Islet precursor cell (in vitro differentiated cells): ENCODE measurements around the gene YIPF6.
"Not testable (repeated sequence)": the region's sequence is repeated elsewhere in the genome, so short reads cannot be mapped to it uniquely, and the experiment has no call there.

ENCODE experiments used
- DNase-seq: peaks from one replicate; pipeline ENCODE4 v3.0.0-alpha.2; 2018

YIPF6 gene, protein sequence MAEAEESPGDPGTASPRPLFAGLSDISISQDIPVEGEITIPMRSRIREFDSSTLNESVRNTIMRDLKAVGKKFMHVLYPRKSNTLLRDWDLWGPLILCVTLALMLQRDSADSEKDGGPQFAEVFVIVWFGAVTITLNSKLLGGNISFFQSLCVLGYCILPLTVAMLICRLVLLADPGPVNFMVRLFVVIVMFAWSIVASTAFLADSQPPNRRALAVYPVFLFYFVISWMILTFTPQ

GRCh38 chrX:68498508-68499379 is at the start of gene YIPF6:
TSS of gene YIPF6 (plus strand) at chrX:68499051. CDS start at chrX:68499067, 16 bp downstream.
- peak; percentile 85 for DNase-seq

DNA sequence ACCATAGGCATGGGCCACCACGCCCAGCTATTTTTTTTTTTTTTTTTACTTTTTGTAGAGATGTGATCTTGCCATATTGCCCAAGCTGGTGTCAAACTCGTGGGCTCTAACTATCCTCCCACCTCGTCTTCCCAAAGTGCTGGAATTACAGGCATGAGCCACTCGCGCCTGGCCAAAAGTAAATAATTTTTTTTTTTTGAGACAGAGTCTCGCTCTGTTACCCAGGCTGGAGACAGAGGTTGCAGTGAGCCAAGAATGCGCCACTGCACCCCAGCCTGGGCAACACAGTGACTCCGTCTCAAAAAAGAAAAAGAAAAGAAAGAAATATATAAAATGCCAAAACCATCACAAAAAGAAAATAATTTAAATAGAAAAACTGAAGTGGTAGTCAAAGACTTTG is 47.1 kb upstream of the YIPF6 start:
- no peak for DNase-seq

DNA sequence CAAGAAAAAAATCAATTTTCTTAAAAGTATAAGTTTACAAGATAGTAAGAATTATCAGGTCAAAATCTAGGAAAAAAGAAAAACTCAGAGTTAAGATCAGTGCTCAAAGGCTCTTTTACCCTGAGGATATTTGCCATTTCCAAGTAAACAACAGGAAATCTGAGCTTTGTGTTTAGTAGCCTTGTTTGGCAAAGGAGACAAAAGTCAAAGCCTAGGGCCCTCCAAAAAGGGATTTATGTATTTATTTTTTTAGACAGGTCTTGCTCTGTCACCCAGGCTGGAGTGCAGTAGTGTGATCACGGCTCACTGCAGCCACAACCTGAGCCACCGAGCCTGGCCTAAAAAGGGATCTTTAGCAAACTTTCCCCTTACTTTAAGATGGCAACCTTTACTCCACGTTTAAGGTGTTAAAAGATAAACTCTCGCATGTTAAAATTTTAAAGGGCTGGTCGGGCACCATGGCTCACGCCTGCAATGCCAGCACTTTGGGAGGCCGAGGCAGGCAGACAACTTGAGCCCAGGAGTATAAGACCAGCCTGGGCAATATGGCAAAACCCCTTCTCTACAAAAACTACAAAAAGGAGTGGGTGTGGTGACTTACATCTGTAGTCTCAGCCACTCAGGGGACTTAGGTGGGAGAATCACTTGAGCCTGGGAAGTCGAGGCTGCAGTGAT is 44.2 kb upstream of the YIPF6 start:
- DNase-seq, result no peak

GRCh38 chrX:68455151-68455510 is 43.7 kb upstream of the YIPF6 start:
- no peak for DNase-seq

DNA sequence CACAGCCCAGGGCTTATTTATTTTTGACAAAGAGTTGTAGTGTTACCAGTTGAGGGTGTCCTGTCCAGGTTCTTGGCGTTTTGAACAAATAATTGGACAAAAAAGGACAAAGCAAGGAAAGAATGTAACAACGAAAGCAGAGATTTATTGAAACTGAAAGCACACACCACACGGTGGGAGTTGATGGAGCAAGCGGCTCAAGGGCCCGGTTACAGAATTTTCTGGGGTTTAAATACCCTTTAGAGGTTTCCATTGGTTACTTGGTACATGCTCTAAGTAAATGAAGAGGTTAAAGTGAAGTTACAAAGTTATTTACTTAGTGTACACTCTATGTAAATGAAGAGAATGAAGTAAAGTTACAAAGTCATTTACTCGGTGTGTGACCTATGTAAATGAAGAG is 37.8 kb upstream of the YIPF6 start:
- DNase-seq, result no peak

DNA sequence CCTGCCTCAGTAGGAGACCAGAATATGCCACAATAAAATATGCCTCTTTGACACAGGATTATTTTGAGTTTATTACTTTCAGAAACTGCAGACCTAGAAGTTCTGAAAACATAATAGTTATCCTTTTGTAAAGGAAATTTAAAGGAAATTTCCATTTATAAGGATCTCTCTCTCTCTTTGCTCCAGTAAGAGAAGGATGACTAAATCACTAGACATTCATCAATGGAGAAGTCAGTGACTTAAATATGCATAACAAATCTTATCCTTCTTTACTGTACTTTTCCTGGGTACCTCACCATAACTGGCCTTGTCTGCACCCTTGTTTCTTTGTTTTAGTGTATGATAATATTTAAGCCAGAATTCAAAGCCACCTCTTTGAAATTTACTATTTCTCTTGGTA is 37.3 kb upstream of the YIPF6 start:
- DNase-seq, result no peak

DNA sequence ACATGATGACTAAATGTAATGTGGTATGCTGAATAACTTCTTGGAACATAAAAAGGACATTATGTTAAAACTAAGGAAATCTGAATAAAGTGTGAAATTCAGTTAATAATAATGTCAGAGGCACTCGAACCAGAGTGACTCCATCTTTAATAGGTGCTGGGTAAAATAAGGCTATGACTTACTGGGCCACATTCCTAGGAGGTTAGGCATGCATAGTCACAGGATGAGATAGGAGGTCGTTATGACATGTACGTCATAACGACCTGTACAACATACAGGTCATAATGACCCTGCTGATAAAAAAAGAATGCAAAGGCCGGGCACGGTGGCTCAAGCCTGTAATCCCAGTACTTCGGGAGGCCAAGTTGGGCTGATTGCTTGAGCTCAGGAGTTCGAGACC is 36.7 kb upstream of the YIPF6 start:
- peak; percentile 55 for DNase-seq

DNA sequence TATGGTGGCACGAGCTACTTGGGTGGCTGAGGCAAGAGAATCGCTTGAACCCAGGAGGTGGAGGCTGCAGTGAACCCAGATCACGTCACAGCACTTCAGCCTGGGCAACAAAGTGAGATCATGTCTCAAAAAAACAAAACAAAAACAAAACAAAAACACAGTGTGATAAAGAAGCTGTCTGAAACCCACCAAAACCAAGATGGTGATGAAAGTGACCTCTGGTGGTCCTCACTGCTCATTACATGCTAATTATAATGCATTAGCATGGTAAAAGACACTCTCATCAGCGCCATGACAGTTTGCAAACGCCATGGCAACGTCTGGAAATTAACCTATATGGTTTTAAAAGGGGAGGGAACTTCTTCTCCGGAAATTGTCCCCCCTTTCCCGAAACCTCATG is 36.2 kb upstream of the YIPF6 start:
- DNase-seq, result no peak

GRCh38 chrX:68463880-68464279 is 35.0 kb upstream of the YIPF6 start:
- no peak for DNase-seq

DNA sequence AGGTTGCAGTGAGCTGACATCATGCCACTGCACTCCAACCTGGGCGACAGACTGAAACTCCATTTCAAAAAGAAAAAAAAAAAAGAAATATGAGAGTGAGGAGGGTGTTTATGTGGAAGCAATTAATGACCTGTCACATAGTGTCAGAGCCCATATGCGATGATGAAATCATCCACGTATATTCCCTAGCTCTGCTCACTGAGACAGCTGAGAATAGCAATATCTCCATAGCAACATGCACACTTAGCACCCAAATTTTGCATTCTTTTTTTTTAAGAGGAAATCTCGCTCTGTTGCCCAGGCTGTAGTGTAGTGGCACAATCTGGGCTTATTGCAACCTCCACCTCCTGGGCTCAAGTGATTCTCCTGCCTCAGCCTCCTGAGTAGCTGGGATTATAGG is 34.1 kb upstream of the YIPF6 start:
- no peak for DNase-seq

- no peak for DNase-seq
These were observed 17.9 kb upstream of the YIPF6 start for GRCh38 chrX:68480969-68481368.

GRCh38 chrX:68486198-68486597 is 12.7 kb upstream of the YIPF6 start:
- DNase-seq, result not testable (repeated sequence)

- no peak for DNase-seq
These were observed 11.6 kb upstream of the YIPF6 start for GRCh38 chrX:68487254-68487653.

DNA sequence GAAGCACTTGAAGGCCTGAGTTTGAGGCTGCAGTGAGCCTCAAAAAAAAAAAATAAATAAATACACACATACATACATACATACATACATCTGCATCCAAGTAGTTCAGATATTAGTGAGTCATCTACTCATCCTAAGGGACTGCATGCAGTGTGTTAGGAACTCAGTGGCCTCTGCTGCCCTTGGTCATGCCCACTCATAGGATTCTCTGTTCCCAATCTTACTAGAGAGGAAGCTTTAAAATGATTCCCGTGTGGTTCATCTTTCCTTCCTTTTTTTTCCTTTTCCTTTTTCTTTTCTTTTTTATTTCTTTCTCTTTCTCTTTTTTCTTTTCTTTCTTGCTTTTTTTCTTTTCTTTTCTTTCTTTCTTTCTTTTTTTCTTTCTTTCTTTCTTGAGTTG is 10.9 kb upstream of the YIPF6 start:
- no peak for DNase-seq

- no peak for DNase-seq
These were observed 10.2 kb upstream of the YIPF6 start for GRCh38 chrX:68488657-68489056.

GRCh38 chrX:68490644-68491043 is 8.2 kb upstream of the YIPF6 start:
- no peak for DNase-seq

GRCh38 chrX:68492583-68492982 is 6.3 kb upstream of the YIPF6 start:
- no peak for DNase-seq

- not testable (repeated sequence) for DNase-seq
These were observed 5.1 kb upstream of the YIPF6 start for GRCh38 chrX:68493776-68494175.

DNA sequence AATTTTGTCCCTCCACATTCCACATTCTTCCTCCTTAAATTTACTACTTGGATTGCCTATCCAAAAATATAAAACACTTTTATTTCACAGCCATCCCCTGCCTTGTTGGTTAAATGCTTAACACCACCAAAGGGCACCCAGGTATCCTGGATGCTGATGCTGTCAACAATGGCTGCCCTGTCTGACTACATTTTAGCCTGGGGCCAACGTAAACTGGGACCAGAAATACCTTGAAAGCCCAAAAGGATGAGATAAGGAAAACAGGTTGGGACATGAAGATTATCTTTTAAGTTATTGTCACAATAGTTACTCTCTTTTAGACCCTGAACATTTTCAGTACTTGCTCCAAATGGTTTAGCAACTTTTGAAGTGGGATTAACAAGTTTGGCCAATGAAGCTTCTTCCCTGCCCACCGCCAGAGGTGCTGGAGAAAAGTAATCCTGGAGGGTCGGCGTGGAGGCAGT is 775 bp upstream of the YIPF6 start:
- peak; percentile 59 for DNase-seq

DNA sequence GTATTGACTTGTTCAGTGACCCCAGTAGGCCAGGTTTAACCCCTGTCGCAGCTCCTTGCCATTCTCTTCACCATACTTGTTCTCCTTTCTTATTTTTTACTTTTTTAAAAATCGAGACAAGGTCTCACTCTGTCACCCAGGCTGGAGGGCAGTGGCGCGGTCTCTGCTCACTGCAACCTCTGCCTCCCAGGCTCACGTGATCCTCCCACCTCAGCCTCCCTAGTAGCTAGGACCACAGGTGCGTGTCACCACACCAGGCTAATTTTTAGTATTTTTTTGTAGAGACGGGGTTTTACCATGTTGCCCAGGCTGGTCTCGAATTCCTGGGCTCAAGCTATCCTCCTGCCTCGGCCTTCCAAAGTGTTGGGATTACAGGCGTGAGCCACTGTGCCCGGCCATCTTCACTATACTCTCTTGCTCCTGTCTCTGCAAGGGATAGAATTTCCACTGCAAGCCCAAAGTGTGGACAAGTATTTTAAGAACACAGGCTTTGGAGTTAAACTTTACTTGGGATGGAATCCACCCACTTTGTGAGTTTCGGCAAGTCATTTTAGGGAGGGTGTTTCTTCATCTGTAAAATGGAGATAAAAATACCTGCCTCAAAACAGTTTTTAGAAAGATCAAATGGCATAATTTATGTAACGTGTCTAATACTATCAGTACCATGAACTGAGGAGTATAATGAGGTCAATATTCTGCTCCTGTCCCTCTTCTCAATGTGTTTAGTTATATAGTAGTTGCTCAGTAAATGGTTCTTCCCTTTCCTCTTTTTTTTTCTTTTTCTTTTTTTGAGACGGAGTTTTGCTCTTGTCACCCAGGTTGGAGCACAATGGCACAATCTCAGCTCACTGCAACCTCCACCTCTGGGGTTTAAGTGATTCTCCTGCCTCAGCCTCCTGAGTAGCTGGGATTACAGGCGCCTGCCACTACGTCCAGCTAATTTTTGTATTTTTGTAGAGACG is 973 bp downstream of the YIPF6 start:
- no peak for DNase-seq

GRCh38 chrX:68503836-68504636 is 5.2 kb downstream of the YIPF6 start:
- DNase-seq, result no peak

GRCh38 chrX:68506649-68507048 is 7.8 kb downstream of the YIPF6 start:
- DNase-seq, result no peak
